ENCODE measurements around the gene CFTR.

DNA sequence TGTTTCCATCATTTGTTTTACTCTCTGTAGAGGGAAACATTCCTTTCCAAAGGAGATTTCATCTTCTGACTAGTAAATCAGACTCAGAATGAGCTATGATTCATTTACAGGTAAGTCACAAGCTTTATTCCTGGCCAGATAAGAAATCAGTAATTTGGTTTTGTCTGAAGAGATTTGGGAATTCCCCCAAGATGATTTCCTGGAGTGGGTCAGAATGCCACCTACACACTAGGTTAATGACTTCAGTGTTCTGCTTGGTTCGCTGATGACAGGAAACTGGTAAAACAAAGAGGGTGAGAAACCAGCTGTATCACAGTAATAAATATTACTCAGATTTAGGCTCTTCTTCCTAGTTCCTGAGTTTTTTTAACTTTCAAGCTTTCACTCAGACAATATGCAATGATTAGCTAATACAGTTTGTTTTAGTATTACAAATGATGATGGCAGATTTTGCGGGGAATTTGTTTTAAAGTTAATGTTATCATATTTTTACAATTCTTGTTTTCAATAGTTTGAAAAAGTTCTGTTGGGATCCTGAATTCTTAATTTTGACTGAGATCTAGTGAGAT lies 44.3 kb upstream of the CFTR start:
- TF ChIP-seq, protein P1, sequence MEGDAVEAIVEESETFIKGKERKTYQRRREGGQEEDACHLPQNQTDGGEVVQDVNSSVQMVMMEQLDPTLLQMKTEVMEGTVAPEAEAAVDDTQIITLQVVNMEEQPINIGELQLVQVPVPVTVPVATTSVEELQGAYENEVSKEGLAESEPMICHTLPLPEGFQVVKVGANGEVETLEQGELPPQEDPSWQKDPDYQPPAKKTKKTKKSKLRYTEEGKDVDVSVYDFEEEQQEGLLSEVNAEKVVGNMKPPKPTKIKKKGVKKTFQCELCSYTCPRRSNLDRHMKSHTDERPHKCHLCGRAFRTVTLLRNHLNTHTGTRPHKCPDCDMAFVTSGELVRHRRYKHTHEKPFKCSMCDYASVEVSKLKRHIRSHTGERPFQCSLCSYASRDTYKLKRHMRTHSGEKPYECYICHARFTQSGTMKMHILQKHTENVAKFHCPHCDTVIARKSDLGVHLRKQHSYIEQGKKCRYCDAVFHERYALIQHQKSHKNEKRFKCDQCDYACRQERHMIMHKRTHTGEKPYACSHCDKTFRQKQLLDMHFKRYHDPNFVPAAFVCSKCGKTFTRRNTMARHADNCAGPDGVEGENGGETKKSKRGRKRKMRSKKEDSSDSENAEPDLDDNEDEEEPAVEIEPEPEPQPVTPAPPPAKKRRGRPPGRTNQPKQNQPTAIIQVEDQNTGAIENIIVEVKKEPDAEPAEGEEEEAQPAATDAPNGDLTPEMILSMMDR (IDR thresholded peaks at IDR 0.05), result no peak
- TF ChIP-seq POLR2AphosphoS5 (IDR thresholded peaks at IDR 0.05) (no peak), POLR2A (IDR thresholded peaks at IDR 0.05; ENCODE audit: low read depth) (no peak)

All from esophagus muscularis mucosa (tissue), 3 donors.